Neutrophil (primary cell): ENCODE results near the gene RETSAT.
"Not testable (repeated sequence)": the region's sequence is repeated elsewhere in the genome, so short reads cannot be mapped to it uniquely, and the experiment has no call there.

Source experiments
- H3K27ac ChIP-seq: fragments of 200-600 bp; sonication (generic); 2 replicates; pipeline ENCODE4 v1.5.1; 2016; ENCODE audit warnings: mild to moderate bottlenecking, moderate library complexity
- H3K27me3 ChIP-seq: fragments of 200-600 bp; sonication (generic); 2 replicates; pipeline ENCODE4 v1.6.0; 2016; ENCODE audit warnings: mild to moderate bottlenecking
- H3K36me3 ChIP-seq: fragments of 200-600 bp; sonication (generic); 2 replicates; pipeline ENCODE4 v1.5.1; 2017
- H3K4me1 ChIP-seq, 2 experiments: fragments of 200-600 bp in 1 of 2; sonication (generic) in 1 of 2; 1 replicate in 1 of 2; 2 replicates in 1 of 2; pipeline versions ENCODE4 v1.5.1 to v1.6.1; 2013 to 2016; ENCODE audit warnings: low read depth in 1 of 2, low read length in 1 of 2, mild to moderate bottlenecking in 1 of 2, moderate library complexity in 1 of 2; ENCODE audit not compliant: control insufficient read depth in 1 of 2, insufficient read depth in 1 of 2
- H3K4me3 ChIP-seq, 2 experiments: fragments of 200-600 bp in 1 of 2; sonication (generic) in 1 of 2; 1 replicate in 1 of 2; 2 replicates in 1 of 2; pipeline ENCODE4 v1.5.1; 2013 to 2016; ENCODE audit warnings: low read depth in 1 of 2, low read length in 1 of 2, mild to moderate bottlenecking in 1 of 2, moderate library complexity in 1 of 2
- H3K9me3 ChIP-seq: fragments of 200-600 bp; sonication (generic); 2 replicates; pipeline ENCODE4 v1.5.1; 2016
- TF ChIP-seq, protein P1 (sequence below): fragments of 200-600 bp; sonication (generic); IDR thresholded peaks from 2 replicates; pipeline ENCODE4 v1.5.1; 2016; ENCODE audit warnings: antibody characterized with exemption

RETSAT gene

DNA sequence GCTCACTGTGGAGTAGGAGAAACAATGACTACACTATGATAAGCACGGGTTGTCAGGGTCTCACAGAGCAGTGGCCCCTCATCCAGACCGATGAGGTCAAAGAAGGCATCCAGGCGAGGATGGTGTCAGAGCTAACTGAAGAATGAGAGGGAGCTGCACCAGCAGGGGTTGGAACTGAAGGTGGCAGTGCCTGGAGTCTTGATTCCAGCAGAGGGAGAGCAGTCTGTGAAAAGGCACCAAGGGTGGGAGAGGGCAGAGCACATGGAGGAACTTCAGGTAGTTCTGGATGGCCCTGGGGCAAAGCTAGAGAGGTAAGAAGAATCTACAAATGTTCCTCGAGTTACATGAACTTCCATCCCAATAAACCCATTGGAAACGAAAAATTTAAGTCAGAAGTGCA is 12.9 kb upstream of the RETSAT start:
- TF ChIP-seq, protein P1, sequence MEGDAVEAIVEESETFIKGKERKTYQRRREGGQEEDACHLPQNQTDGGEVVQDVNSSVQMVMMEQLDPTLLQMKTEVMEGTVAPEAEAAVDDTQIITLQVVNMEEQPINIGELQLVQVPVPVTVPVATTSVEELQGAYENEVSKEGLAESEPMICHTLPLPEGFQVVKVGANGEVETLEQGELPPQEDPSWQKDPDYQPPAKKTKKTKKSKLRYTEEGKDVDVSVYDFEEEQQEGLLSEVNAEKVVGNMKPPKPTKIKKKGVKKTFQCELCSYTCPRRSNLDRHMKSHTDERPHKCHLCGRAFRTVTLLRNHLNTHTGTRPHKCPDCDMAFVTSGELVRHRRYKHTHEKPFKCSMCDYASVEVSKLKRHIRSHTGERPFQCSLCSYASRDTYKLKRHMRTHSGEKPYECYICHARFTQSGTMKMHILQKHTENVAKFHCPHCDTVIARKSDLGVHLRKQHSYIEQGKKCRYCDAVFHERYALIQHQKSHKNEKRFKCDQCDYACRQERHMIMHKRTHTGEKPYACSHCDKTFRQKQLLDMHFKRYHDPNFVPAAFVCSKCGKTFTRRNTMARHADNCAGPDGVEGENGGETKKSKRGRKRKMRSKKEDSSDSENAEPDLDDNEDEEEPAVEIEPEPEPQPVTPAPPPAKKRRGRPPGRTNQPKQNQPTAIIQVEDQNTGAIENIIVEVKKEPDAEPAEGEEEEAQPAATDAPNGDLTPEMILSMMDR: no peak
- Histone ChIP-seq H3K9me3 (no peaks in the 10 kb centered on the region), H3K36me3 (peaks cover 51% of the 10 kb centered on the region), H3K4me1 (peaks cover 4 to 9% of the 10 kb centered on the region in 2 experiments), H3K4me3 (no peak overlapping the region), H3K27ac (no peak overlapping the region), H3K27me3 (no peaks in the 10 kb centered on the region)

DNA sequence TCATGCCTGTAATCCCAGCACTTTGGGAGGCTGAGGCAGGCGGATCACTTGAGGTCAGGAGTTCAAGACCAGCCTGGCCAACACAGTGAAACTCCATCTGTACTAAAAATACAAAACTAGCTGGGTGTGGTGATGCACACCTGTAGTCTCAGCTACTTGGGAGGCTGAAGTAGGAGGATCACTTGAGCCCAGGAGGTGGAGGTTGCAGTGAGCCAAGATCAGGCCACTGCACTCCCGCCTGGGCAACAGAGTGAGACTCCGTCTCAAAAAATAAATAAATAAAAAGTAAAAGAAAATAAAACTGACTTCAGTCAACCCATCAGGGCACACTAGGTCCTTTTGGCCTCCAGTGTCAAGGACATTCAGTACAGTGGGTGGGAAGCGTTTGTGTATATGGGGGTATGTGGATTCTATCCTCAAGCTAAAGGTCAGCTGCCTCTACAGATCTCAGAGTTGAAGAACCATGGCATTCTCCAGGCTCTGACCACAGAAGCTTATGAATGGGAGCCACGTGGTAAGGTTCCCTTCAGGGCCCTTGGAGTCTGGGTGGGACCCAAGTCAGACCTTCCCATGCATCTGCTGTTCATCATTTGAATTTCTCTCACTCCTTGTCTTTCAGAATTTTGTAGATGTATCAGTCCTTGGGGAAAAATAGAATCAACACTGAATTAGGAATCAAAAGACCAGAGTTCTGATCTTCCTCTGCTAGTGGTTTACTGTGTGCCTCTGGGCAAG is 8.5 kb upstream of the RETSAT start:
- H3K9me3 ChIP-seq, H3K27ac ChIP-seq: not testable (repeated sequence)
- H3K36me3 ChIP-seq: peaks cover 35% of the 10 kb centered on the region

DNA sequence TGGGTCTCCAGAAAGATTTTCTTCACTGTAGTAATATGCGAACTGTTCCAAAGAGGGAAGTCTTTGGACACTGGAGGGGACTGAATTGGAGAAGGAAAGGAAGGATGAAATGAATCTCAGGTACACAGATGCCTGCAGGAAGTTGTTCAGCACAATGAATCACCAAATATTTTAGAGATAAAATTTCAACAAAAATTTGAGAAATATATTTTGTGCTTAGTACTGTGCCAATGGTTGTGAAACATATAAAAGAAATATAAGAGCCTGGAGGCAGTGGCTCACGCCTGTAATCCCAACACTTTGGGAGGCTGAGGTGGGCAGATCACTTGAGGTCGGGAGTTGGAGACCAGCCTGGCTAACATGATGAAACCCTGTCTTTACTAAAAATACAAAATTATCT is 3.4 kb upstream of the RETSAT start:
- H3K4me3 ChIP-seq: no peak overlapping the region
- peaks cover 15% of the 10 kb centered on the region for H3K36me3 ChIP-seq
- H3K27ac ChIP-seq: no peak overlapping the region
- no peaks in the 10 kb centered on the region for H3K9me3 ChIP-seq
- TF ChIP-seq, protein P1: no peak
- H3K27me3 ChIP-seq: no peaks in the 10 kb centered on the region
- peaks cover 21 to 27% of the 10 kb centered on the region in 2 experiments for H3K4me1 ChIP-seq

More for the DNA sequence above, 8.5 kb upstream of the RETSAT start:
- H3K4me3 ChIP-seq, H3K4me1 ChIP-seq, H3K27me3 ChIP-seq: not testable (repeated sequence)

DNA sequence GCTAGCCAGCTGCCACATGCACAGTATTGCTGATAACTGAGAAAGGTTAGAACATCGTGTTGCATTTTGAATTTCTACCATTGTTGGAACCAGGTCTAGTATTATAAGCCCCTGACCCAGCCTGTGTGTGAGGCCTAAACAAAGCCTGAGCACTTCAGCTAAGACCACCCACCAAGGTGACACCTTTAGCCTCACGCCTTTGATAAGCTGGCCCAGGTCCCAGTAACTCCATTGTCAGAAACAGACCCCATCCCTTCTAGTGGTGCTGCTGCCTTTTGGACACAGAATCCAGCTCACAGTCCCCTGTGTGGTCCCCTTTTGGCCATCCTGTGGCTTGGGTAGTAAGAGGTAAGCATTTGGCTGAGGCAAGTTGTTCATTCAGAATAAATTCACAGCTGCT is 1.9 kb upstream of the RETSAT start:
- Histone ChIP-seq H3K9me3 (no peaks in the 10 kb centered on the region), H3K4me3 (no peak overlapping the region), H3K36me3 (peaks cover 8% of the 10 kb centered on the region), H3K27ac (no peak overlapping the region), H3K27me3 (no peaks in the 10 kb centered on the region), H3K4me1 (peaks cover 21 to 27% of the 10 kb centered on the region in 2 experiments)
- TF ChIP-seq, protein P1: no peak

DNA sequence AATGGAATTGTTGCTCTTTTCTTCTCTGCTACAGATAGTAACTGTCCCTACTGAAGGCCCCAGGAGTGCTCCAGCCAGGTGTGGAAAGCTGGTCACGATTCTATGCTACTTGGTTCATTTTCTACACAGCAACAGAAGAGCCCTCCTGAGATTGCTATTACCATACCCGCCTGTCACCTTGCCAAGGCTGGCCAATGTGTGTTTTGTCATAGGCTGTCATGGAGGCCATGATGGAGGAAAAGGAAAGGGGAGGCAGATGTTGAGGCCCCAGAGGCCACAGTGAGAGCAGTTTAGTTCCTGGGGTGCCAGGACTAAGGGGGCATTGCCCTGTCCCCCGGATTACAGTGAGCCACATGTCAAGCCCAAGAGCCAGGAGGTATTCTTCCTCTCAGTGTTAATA is 1.2 kb upstream of the RETSAT start:
- Histone ChIP-seq H3K4me3 (peak overlapping the region in 1 of 2 experiments; percentile 67), H3K27me3 (no peaks in the 10 kb centered on the region), H3K36me3 (peaks cover 11% of the 10 kb centered on the region), H3K27ac (no peak overlapping the region), H3K9me3 (no peaks in the 10 kb centered on the region), H3K4me1 (peaks cover 21 to 27% of the 10 kb centered on the region in 2 experiments)
- TF ChIP-seq, protein P1: no peak

DNA sequence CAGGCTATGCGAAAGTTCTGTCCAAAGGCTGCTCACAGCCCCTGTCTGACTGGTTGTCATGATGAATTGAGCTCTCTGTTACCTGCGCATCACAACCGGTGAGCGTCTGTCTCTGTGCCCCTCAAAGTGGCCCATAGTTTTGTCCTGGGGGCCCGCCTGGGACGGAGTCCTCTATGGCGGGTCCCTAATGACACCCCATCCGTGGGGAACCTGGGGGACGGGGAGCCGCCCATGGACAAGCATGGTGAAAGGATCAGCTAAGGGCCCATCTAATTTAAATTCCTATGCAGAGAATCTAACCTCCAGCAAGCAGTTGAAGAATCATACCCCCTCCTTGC is 714 bp upstream of the RETSAT start:
- peaks cover 21 to 27% of the 10 kb centered on the region in 2 experiments for H3K4me1 ChIP-seq
- H3K27me3 ChIP-seq: no peaks in the 10 kb centered on the region
- H3K36me3 ChIP-seq: peaks cover 16% of the 10 kb centered on the region
- TF ChIP-seq, protein P1: no peak
- no peaks in the 10 kb centered on the region for H3K9me3 ChIP-seq
- peak overlapping the region; percentile 67 to 78 for H3K4me3 ChIP-seq
- H3K27ac ChIP-seq: peak overlapping the region; percentile 86
